Activated T-helper 1 cell treated with anti-CD3 and anti-CD28 coated beads, Interleukin-12 subunit alpha, Interleukin-12 subunit beta, Interleukin-2, Interleukin-4 antibody, amounts not matched to agents 30 ng/mL and 10 ng/mL and 1 ng/mL, durations not matched to agents 14 hours and 24 hours and 36 hours (primary cell): Measurements from ENCODE around the gene SLC28A3. TPM values are rescaled to one million over a fixed set of nuclear protein-coding genes. Genes with fewer than 3 reads are reported as not detected.
"Not testable (repeated sequence)": the region's sequence is repeated elsewhere in the genome, so short reads cannot be mapped to it uniquely, and the experiment has no call there.

Experiments used
- DNase-seq: peaks from one replicate; pipeline ENCODE4 v3.0.0; 2021; ENCODE audit warnings: low spot score
- H3K27ac Mint-ChIP-seq: one replicate; pipeline ENCODE4 v1.8.0; 2021; ENCODE audit warnings: mild to moderate bottlenecking, mixed read lengths
- H3K27me3 Mint-ChIP-seq: one replicate; pipeline ENCODE4 v1.8.0; 2022; ENCODE audit warnings: mild to moderate bottlenecking, moderate library complexity, mixed read lengths; ENCODE audit not compliant: insufficient read depth
- H3K36me3 Mint-ChIP-seq: one replicate; pipeline ENCODE4 v1.8.0; 2021; ENCODE audit warnings: low read depth, mixed read lengths
- H3K4me1 Mint-ChIP-seq: one replicate; pipeline ENCODE4 v1.8.0; 2021; ENCODE audit warnings: low read depth, mixed read lengths
- H3K4me3 Mint-ChIP-seq: one replicate; pipeline ENCODE4 v1.8.0; 2021; ENCODE audit warnings: mild to moderate bottlenecking, moderate library complexity, mixed read lengths
- H3K9me3 Mint-ChIP-seq: one replicate; pipeline ENCODE4 v1.8.0; 2021; ENCODE audit warnings: mixed read lengths
- intact Hi-C: fragments of 100-400 bp; cut with micrococcal nuclease; formaldehyde crosslinking; loops from one replicate; pipeline ENCODE4 v1.15.1; 2024
- total RNA-seq: library from RNA; stranded (reverse); gene quantifications from 2 replicates; pipeline ENCODE4 v1.2.3, GENCODE V29; 2022

Gene SLC28A3
- total RNA-seq, 1 donor from 2014 or later = 0.60 TPM

DNA sequence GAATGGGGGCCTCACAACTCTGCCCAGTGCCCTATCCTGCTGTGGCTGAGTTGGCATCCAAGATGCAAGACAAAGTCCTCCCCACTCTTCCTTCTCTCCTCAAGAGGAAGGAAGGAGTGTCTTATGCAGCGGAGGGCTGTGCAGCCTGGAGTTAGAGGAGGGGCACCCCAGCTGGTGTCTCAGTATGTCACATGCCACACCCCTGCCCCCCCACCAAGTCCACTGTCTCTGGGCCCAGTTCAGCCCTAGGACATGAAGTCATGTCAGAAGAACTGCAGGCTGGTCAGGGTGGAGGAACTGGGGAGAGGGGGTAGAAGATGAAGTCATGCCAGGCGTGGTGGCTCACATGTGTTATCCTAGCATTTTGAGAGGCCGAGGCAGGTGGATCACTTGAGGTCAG lies 28.0 kb upstream of the SLC28A3 start:
- no peaks in the 10 kb centered on the region for H3K4me1 Mint-ChIP-seq
- no peak for DNase-seq
- no peaks in the 10 kb centered on the region for H3K9me3 Mint-ChIP-seq
- H3K4me3 Mint-ChIP-seq = no peak overlapping the region
- peaks cover 5% of the 10 kb centered on the region for H3K27me3 Mint-ChIP-seq
- no peaks in the 10 kb centered on the region for H3K36me3 Mint-ChIP-seq
- no peak overlapping the region for H3K27ac Mint-ChIP-seq
- intact Hi-C loops = no loop called here

DNA sequence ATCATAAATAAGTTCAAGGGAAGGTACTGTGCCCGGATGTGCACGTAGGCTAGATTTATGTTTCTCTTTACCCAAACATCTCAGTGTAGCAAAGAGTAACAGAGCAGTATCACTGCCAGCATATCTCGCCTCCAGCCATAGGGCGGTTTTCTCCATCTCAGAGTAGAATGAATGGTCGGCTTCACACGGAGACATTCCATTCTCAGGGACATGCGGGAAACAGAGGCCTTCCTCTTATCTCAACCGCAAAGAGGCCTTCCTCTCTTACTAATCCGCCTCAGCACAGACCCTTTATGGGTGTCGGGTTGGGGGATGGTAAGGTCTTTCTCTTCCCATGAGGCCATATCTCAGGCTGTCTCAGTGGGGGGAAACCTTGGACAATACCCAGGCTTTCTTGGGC lies 27.2 kb upstream of the SLC28A3 start:
- DNase-seq, H3K36me3 Mint-ChIP-seq, H3K27me3 Mint-ChIP-seq, H3K27ac Mint-ChIP-seq, H3K9me3 Mint-ChIP-seq, intact Hi-C loops, H3K4me3 Mint-ChIP-seq, H3K4me1 Mint-ChIP-seq: not testable (repeated sequence)

GRCh38 chr9:84366683-84367082 lies 26.1 kb upstream of the SLC28A3 start:
- no peak overlapping the region for H3K4me3 Mint-ChIP-seq
- H3K27ac Mint-ChIP-seq = no peak overlapping the region
- DNase-seq = no peak

DNA sequence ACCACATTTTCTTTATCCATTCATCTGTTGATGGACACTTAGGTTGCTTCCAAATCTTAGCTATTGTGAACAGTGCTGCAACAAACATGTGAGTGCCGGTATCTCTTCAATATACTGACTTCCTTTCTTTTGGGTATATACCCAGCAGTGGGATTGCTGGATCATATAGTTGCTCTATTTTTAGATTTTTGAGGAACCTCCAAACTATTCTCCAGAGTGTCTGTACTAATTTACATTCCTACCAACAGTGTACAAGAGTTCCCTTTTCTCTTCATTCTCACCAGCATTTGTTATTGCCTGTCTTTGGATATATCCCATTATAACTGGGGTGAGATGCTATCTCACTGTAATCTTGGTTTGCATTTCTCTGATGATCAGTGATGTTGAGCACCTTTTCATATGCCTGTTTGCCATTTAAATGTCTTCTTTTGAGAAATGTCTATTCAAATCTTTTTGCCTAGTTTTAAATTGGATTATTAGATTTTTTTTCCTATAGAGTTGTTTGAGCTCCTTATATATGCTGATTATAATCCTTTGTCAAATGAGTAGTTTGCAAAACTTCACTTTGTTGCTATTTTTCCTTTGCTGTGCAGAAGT lies 24.4 kb upstream of the SLC28A3 start:
- DNase-seq, intact Hi-C loops, H3K27me3 Mint-ChIP-seq, H3K36me3 Mint-ChIP-seq, H3K4me3 Mint-ChIP-seq, H3K27ac Mint-ChIP-seq, H3K9me3 Mint-ChIP-seq, H3K4me1 Mint-ChIP-seq: not testable (repeated sequence)

More at GRCh38 chr9:84366683-84367082, 26.1 kb upstream of the SLC28A3 start:
- Mint-ChIP-seq H3K36me3 (no peaks in the 10 kb centered on the region), H3K27me3 (peaks cover 4% of the 10 kb centered on the region), H3K9me3 (no peaks in the 10 kb centered on the region), H3K4me1 (no peaks in the 10 kb centered on the region)
- intact Hi-C loops = no loop called here

- Mint-ChIP-seq H3K4me1 (no peaks in the 10 kb centered on the region), H3K27me3 (peaks cover 10% of the 10 kb centered on the region), H3K36me3 (no peaks in the 10 kb centered on the region), H3K4me3 (no peak overlapping the region), H3K9me3 (no peaks in the 10 kb centered on the region), H3K27ac (no peak overlapping the region)
- DNase-seq = no peak
- intact Hi-C loops = no loop called here
Measured at GRCh38 chr9:84361645-84362044, 21.1 kb upstream of the SLC28A3 start.

DNA sequence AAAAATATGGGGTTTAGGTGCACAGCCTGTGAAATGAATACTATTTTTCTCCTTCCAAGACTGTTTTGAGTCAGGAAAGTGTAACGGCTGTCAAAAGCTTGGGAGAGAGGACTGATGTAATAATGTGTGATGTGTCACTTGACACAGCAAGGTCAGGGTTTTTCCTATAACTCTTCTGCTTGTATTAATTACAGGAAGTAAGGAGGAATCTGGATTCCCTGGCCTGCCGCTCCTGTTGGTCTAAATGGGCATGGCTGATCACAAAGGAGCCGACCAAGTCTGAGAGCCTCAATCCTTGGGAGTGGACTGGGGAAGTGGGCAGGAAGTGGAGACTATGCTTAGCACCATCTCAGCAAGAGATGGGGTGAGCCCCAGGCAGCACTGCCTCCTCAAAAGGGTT lies 16.7 kb upstream of the SLC28A3 start:
- intact Hi-C loops = no loop called here
- H3K4me3 Mint-ChIP-seq = no peak overlapping the region
- H3K4me1 Mint-ChIP-seq = no peaks in the 10 kb centered on the region
- H3K36me3 Mint-ChIP-seq = no peaks in the 10 kb centered on the region
- peaks cover 7% of the 10 kb centered on the region for H3K27me3 Mint-ChIP-seq
- no peak overlapping the region for H3K27ac Mint-ChIP-seq
- DNase-seq = no peak
- no peaks in the 10 kb centered on the region for H3K9me3 Mint-ChIP-seq

DNA sequence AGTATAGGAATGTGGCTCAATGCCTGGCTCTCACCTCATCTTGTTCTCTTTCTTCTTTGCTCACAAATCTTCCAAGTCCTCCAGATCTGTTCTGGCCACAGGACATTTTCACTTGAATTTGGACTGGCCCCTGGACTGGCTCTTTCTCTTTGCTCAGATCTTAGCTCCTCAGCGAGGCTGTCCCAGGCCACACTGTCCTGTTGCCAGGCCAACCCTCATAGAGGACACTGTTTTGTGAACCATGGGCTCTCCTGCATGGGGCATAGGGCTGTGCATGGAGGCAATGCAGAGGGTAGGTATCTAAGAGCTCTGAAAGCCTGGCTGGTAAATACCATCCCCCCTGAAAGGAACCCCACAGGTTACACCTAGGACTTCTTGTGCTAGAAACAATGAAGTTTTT lies 13.5 kb upstream of the SLC28A3 start:
- Mint-ChIP-seq H3K27ac (no peak overlapping the region), H3K9me3 (no peaks in the 10 kb centered on the region), H3K36me3 (no peaks in the 10 kb centered on the region), H3K4me3 (no peak overlapping the region), H3K4me1 (no peaks in the 10 kb centered on the region), H3K27me3 (peaks cover 6% of the 10 kb centered on the region)
- intact Hi-C loops = no loop called here
- no peak for DNase-seq

DNA sequence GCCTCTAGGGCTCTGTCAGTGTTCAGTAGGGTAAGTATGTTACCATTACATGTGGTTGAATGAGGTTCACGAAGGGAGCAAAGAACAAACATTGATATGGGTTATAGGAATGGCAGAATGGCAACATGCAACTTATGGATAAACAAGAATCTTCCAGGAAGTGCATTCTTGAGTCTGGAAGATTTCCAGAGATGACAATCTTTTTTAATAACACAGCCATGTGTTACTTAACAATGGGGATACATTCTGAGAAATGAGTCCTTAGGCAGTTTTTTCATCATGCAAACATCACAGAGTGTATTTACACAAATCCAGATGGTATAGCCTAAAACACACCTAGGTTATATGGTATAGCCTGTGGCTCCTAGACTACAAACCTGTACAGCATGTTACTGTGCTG lies 9.1 kb upstream of the SLC28A3 start:
- H3K27me3 Mint-ChIP-seq = peaks cover 12% of the 10 kb centered on the region
- H3K9me3 Mint-ChIP-seq = no peaks in the 10 kb centered on the region
- no peak overlapping the region for H3K4me3 Mint-ChIP-seq
- no peak overlapping the region for H3K27ac Mint-ChIP-seq
- H3K36me3 Mint-ChIP-seq = no peaks in the 10 kb centered on the region
- intact Hi-C loops = no loop called here
- no peak for DNase-seq
- no peaks in the 10 kb centered on the region for H3K4me1 Mint-ChIP-seq

- Mint-ChIP-seq H3K27me3 (peaks cover 12% of the 10 kb centered on the region), H3K36me3 (no peaks in the 10 kb centered on the region), H3K9me3 (no peaks in the 10 kb centered on the region), H3K27ac (no peak overlapping the region), H3K4me3 (no peak overlapping the region), H3K4me1 (no peaks in the 10 kb centered on the region)
- intact Hi-C loops = no loop called here
- DNase-seq = no peak
Measured at GRCh38 chr9:84343111-84343521, 2.6 kb upstream of the SLC28A3 start.

GRCh38 chr9:84339962-84340361 lies 596 bp downstream of the SLC28A3 start:
- intact Hi-C loops = no loop called here
- Mint-ChIP-seq H3K4me1 (no peaks in the 10 kb centered on the region), H3K36me3 (no peaks in the 10 kb centered on the region), H3K27ac (no peak overlapping the region), H3K4me3 (no peak overlapping the region), H3K9me3 (no peaks in the 10 kb centered on the region), H3K27me3 (peaks cover 3% of the 10 kb centered on the region)
- DNase-seq = no peak

- Mint-ChIP-seq H3K9me3 (no peaks in the 10 kb centered on the region), H3K4me3 (no peak overlapping the region), H3K27ac (no peak overlapping the region), H3K27me3 (peaks cover 2% of the 10 kb centered on the region), H3K36me3 (no peaks in the 10 kb centered on the region), H3K4me1 (no peaks in the 10 kb centered on the region)
- intact Hi-C loops = no loop called here
- no peak for DNase-seq
Measured at GRCh38 chr9:84339503-84339902, 1.1 kb downstream of the SLC28A3 start.

- H3K4me3 Mint-ChIP-seq = no peak overlapping the region
- intact Hi-C loops = no loop called here
- DNase-seq = no peak
- no peaks in the 10 kb centered on the region for H3K9me3 Mint-ChIP-seq
- H3K4me1 Mint-ChIP-seq = no peaks in the 10 kb centered on the region
- no peak overlapping the region for H3K27ac Mint-ChIP-seq
- peaks cover 2% of the 10 kb centered on the region for H3K27me3 Mint-ChIP-seq
- no peaks in the 10 kb centered on the region for H3K36me3 Mint-ChIP-seq
Measured at GRCh38 chr9:84338792-84339191, 1.8 kb downstream of the SLC28A3 start.

DNA sequence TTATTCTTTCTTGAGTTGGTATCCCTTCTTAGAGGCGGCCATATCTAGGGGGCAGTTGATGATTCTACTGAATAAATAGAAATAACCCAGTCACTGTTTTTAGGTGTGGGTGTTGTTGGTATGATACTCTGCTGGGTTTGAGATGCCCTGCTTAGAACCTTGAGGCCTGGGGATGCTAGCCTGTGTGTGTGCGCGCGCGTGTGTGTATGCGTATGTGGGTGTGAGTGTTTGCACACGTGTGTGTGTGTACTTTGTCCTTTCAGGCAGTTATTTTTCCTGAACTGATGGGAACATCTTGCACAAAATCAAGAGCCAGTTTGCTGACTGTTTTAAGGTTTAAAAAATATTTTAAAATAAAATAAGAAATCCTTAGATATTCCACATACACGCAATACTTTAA lies 3.3 kb downstream of the SLC28A3 start:
- intact Hi-C loops = no loop called here
- H3K4me3 Mint-ChIP-seq = no peak overlapping the region

DNA sequence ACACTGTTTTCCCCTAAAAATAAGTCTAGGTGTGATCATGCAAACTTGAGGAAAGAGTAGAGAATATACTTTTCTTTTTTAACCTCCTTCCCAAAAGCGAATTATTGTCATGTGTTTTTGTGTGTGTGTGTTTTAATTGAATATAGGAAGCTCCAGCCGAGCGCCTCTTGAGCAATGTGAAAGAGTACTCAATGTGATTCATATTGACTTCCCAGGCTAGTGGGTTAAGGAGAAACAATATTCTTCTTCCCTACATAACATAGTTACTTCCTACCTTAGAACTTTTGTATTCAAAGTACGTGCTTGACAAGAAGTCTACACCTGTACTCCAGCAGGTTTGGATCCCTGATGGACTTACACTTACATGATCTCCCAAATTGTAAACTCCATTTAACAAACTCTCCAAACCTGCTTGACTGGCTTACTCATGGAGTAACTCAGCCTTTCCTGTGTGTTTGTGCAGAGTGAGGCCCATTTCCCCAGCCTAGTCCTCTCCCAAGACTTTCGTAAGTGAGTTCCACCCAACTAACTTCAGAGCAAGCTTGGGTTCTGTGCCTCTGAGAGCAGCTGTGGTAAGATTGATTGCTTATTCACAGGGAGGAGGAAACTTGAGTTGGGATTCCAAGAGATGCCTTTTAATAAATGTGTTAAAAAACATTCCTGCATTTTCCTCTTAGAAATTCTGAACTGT lies 9.3 kb downstream of the SLC28A3 start:
- intact Hi-C loops = no loop called here
- Mint-ChIP-seq H3K27ac (no peak overlapping the region), H3K4me3 (no peak overlapping the region)

More for the DNA sequence above, 3.3 kb downstream of the SLC28A3 start:
- H3K27ac Mint-ChIP-seq = no peak overlapping the region
- peaks cover 3% of the 10 kb centered on the region for H3K27me3 Mint-ChIP-seq
- H3K9me3 Mint-ChIP-seq = no peaks in the 10 kb centered on the region
- H3K36me3 Mint-ChIP-seq = no peaks in the 10 kb centered on the region
- DNase-seq = no peak
- H3K4me1 Mint-ChIP-seq = no peaks in the 10 kb centered on the region

More for the DNA sequence above, 9.3 kb downstream of the SLC28A3 start:
- Mint-ChIP-seq H3K9me3 (peaks cover 11% of the 10 kb centered on the region), H3K4me1 (no peaks in the 10 kb centered on the region), H3K27me3 (peaks cover 9% of the 10 kb centered on the region), H3K36me3 (peaks cover 1% of the 10 kb centered on the region)
- DNase-seq = no peak
